Kidney epithelial cell (primary cell): ENCODE results near the gene NSFL1C. TPM values are rescaled to one million over a fixed set of nuclear protein-coding genes. Genes with fewer than 3 reads are reported as not detected.
A peak's percentile ranks its signal among the peaks of the same experiment; 100 is the strongest.
"Not testable (repeated sequence)": the region's sequence is repeated elsewhere in the genome, so short reads cannot be mapped to it uniquely, and the experiment has no call there.

Experiments
- DNase-seq: peaks from one replicate; pipeline ENCODE4 v3.0.0-alpha.2; 2010; ENCODE audit warnings: low read depth
- H3K27me3 ChIP-seq: 2 replicates; pipeline ENCODE4 v1.6.0; 2011; ENCODE audit warnings: low read length; ENCODE audit not compliant: control insufficient read depth, insufficient read depth
- H3K36me3 ChIP-seq: 2 replicates; pipeline ENCODE4 v1.5.1; 2011; ENCODE audit warnings: low read length; ENCODE audit not compliant: control insufficient read depth, insufficient read depth
- H3K4me3 ChIP-seq: 2 replicates; pipeline ENCODE4 v1.5.1; 2011; ENCODE audit warnings: low read depth, mild to moderate bottlenecking, control low read depth, low read length
- total RNA-seq: library from RNA; depleted of rRNA; stranded (reverse); fragments of >200 nt; gene quantifications from 2 replicates; pipeline ENCODE4 v1.2.3, GENCODE V29; 2015
- TF ChIP-seq, protein P1 (sequence below): IDR thresholded peaks from 2 replicates; pipeline ENCODE4 v1.5.1; 2011; ENCODE audit warnings: mild to moderate bottlenecking, moderate library complexity, low read length, control low read depth, inconsistent platforms; ENCODE audit not compliant: insufficient read depth, poor library complexity, severe bottlenecking

Gene NSFL1C
- total RNA-seq, 1 donor from 2014 or later: 58.9 TPM

DNA sequence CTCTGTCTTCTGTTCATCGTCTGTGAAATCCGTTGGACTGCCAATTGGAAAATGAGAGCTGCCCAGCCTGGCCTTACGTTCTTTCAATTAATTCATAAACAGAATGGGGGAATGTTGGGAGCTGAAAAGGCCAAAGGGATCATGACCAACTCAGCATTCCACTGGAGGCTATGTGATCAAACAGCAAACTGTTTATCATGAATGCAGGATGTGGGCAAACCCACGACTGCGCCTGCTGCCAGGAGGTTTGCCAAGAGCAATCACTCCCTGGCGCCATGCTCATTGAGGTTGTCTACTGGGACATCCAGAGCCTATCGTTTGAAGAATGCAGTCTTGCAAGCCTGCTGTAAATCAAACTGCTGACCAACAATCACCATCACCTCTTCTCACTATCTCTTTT lies 64.5 kb downstream of the NSFL1C start:
- TF ChIP-seq, protein P1, sequence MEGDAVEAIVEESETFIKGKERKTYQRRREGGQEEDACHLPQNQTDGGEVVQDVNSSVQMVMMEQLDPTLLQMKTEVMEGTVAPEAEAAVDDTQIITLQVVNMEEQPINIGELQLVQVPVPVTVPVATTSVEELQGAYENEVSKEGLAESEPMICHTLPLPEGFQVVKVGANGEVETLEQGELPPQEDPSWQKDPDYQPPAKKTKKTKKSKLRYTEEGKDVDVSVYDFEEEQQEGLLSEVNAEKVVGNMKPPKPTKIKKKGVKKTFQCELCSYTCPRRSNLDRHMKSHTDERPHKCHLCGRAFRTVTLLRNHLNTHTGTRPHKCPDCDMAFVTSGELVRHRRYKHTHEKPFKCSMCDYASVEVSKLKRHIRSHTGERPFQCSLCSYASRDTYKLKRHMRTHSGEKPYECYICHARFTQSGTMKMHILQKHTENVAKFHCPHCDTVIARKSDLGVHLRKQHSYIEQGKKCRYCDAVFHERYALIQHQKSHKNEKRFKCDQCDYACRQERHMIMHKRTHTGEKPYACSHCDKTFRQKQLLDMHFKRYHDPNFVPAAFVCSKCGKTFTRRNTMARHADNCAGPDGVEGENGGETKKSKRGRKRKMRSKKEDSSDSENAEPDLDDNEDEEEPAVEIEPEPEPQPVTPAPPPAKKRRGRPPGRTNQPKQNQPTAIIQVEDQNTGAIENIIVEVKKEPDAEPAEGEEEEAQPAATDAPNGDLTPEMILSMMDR: no peak
- no peaks in the 10 kb centered on the region for H3K36me3 ChIP-seq
- DNase-seq: no peak
- no peak overlapping the region for H3K4me3 ChIP-seq
- no peaks in the 10 kb centered on the region for H3K27me3 ChIP-seq

GRCh38 chr20:1401451-1401907 lies 65.2 kb downstream of the NSFL1C start:
- no peak for DNase-seq
- H3K27me3 ChIP-seq: no peaks in the 10 kb centered on the region

DNA sequence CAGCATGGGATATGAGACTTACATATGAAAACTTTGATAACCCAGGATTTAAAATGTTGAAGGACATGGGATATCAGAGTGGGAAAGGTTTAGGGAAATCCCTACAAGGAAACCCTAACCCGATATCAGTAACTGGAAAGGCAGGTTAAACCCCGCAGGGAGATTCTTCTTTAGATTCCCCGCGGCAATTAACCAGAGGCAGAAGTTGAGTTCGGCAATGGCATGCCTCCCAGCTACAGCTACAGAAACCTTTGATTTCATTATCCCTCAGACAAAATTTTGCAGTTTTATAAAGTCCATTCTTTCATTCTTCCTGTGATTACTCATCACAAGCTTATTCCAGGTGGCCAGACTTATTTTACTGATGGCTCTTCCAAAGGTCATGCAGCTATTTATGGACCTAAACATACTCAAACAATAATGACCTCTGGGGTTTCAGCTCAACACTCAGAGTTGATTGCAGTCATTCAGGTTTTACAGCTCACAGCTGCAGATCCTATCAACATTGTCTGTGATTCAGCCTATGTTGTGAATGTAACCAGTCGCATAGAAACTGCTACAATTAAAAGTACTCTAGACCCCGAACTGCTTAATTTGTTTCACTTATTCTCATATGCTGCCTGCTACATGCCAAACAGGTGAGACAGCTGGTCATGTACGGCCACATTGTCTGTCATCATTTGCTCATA lies 66.8 kb downstream of the NSFL1C start:
- not testable (repeated sequence) for H3K36me3 ChIP-seq, H3K4me3 ChIP-seq, H3K27me3 ChIP-seq
- peak; percentile 83 for DNase-seq

More at GRCh38 chr20:1401451-1401907, 65.2 kb downstream of the NSFL1C start:
- TF ChIP-seq, protein P1: no peak
- Histone ChIP-seq H3K4me3 (no peak overlapping the region), H3K36me3 (no peaks in the 10 kb centered on the region)

DNA sequence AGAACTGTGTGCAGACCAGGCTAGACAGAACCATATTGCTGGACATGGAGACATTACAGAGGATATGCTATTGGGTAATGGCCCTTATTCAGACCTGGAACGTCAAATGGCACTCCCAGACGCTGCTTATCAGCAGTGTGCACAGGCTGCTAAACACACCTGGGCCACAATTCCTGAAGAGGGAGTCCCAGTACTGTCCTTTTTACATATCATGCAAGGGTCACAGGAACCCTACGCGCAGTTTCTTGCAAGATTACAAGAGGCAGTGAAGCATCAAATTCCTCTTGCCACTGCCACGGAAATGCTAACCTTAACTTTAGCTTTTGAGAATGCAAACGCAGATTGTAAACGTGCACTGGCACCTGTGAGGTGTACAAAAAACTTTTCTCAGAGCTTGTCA lies 68.5 kb downstream of the NSFL1C start:
- DNase-seq, H3K27me3 ChIP-seq, H3K36me3 ChIP-seq, H3K4me3 ChIP-seq: not testable (repeated sequence)
- TF ChIP-seq, protein P1: peak; percentile 10

DNA sequence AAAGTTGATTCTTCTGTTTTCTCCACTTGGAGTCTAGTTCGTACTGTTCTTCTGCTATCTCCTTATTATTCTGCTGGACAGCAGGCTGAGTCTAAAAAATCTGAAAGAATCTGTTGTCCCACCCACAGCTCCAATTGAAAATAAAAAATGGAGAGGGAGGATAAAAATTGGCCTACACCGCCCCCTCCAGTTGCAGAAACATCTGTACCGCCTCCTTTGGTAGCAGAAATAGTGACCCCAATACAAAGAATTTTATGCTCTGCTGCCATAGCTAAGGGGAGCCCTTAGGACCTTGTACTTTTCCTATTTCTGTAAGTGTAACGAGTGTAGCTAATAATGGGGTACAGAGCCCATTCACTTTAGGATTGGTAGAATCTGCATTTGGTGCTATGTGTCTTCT lies 68.9 kb downstream of the NSFL1C start:
- TF ChIP-seq, protein P1: peak; percentile 7
- H3K27me3 ChIP-seq: no peaks in the 10 kb centered on the region
- H3K4me3 ChIP-seq: no peak overlapping the region
- DNase-seq: no peak
- H3K36me3 ChIP-seq: no peaks in the 10 kb centered on the region

DNA sequence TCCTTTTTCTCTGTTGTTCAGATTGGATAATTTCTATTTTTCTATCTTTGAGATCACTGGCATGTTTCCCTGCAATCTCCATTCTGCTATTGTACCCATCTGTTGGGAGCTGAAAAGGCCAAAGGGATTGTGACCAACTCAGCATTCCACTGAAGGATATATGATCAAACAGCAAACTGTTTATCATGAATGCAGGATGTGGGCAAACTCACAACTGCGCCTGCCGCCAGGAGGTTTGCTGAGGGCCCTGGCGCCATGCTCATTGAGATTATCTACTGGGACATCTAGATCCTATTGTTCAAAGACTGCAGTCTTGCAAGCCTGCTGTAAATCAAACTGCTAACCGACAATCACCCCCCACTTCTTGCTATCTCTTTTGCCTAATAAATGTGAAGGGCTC lies 69.9 kb downstream of the NSFL1C start:
- Histone ChIP-seq H3K36me3 (no peaks in the 10 kb centered on the region), H3K4me3 (no peak overlapping the region), H3K27me3 (no peaks in the 10 kb centered on the region)
- TF ChIP-seq, protein P1: no peak
- no peak for DNase-seq
